ENCODE results near the gene CDC20. TPM values are rescaled to one million over a fixed set of nuclear protein-coding genes. Genes with fewer than 3 reads are reported as not detected.
A peak's percentile ranks its signal among the peaks of the same experiment; 100 is the strongest.

The CDC20 gene
- total and polyA plus RNA-seq, 10 of the 15 experiments (the other 5 are each of a cell fraction or from before 2014, with no cell fraction given): 36.3 to 347 (median 150) TPM

DNA sequence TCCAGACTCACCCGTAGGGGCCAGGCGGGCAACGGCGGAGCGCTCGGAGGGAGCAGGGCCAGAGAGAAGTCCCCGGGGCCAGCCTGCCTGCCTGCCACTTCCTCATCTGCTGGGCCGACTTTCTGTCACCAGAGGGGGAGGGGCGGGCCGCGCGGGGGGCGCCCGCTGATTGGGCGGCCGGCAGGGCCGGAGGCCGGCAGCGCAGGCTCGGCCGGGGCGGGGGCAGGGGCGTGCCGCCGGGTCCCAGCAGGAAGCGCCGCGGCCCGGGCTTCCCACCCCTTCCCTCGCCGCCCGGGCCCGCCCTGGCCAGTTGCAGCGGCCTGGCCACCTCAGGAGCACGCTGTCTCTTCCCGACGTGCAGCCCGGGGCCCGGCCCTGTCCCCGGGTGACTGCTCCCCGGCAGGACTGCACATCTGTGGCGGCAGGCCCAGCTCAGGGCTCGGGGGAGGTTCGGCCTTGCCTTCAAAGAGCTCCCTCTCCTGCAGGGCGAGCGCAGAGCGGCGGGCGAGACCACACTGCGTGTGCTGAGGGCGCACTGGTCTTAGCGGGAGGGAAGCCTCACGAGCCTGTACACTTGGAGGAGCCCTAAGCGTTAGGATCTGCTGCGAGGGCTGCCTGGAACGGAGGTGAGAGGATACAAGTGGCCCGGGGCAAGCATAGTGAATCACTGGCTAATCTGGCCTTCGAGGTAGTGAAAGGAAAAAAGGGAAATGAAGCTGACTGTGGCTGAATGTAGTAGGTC is 9.3 kb downstream of the CDC20 start, which contains the start of gene ELOVL1 (continued):
- TF ChIP-seq RELB (IDR thresholded peaks at IDR 0.05; ENCODE audit: low read depth) (0 out of 2 replicates have a peak, but pooled peaks have one; percentile 25), SRF (IDR thresholded peaks at IDR 0.05; ENCODE audit: low read depth in 2 of 2, low read length in 2 of 2) (0 out of 4 replicates have a peak, but pooled peaks of 1 of the 2 experiments have one; percentile 8), SMAD5 (IDR thresholded peaks at IDR 0.05; ENCODE audit: low read depth) (peak; percentile 70), RB1 (IDR thresholded peaks at IDR 0.05; ENCODE audit: borderline replicate concordance) (peak; percentile 90; the same call in 1 of the 2 replicates), SMC3 (IDR thresholded peaks at IDR 0.05; ENCODE audit: borderline replicate concordance, low read length) (peak; percentile 24; the same call in 1 of the 2 replicates), IKZF1 (conservative IDR thresholded peaks at IDR 0.05) (peak; percentile 85), TCF3 (IDR thresholded peaks at IDR 0.05; ENCODE audit: borderline replicate concordance, insufficient read depth, low read depth, low read length) (0 out of 2 replicates have a peak, but pooled peaks have one; percentile 6), EGR1 (IDR thresholded peaks at IDR 0.05; ENCODE audit: borderline replicate concordance in 1 of 2, low read depth in 2 of 2, low read length in 2 of 2) (peak in 1 of 2 experiments; percentile 42; a peak in 1 of 3 replicates), CREM (IDR thresholded peaks at IDR 0.05; ENCODE audit: low read depth) (no peak; the same call in 1 of the 2 replicates), TBL1XR1 (IDR thresholded peaks at IDR 0.05; ENCODE audit: low read depth, low read length) (peak; percentile 63; the same call in 1 of the 2 replicates), POLR2A (IDR thresholded peaks at IDR 0.05; ENCODE audit: low read depth, low read length) (peak; percentile 94), PAX5 (IDR thresholded peaks at IDR 0.05; ENCODE audit: borderline replicate concordance, low read depth, low read length) (0 out of 2 replicates have a peak, but pooled peaks have one; percentile 20), RUNX3 (IDR thresholded peaks at IDR 0.05; ENCODE audit: low read length) (peak; percentile 53), MYC (IDR thresholded peaks at IDR 0.05; ENCODE audit: insufficient read depth, insufficient read length, insufficient replicate concordance, low read length, severe bottlenecking) (peak; percentile 67), CHD2 (IDR thresholded peaks at IDR 0.05; ENCODE audit: borderline replicate concordance, low read depth, low read length) (peak; percentile 58), YY1 (IDR thresholded peaks at IDR 0.05; ENCODE audit: low read depth, low read length) (peak; percentile 26; the same call in 1 of the 2 replicates), BACH1 (IDR thresholded peaks at IDR 0.05; ENCODE audit: borderline replicate concordance) (peak; percentile 45), POLR2AphosphoS5 (IDR thresholded peaks at IDR 0.05; ENCODE audit: low read length) (peak; percentile 75; the same call in 1 of the 2 replicates), IRF3 (IDR thresholded peaks at IDR 0.05) (0 out of 2 replicates have a peak, but pooled peaks have one; percentile 10), RFX5 (IDR thresholded peaks at IDR 0.05; ENCODE audit: low read depth, low read length) (no peak)
- TF ChIP-seq, protein P1, sequence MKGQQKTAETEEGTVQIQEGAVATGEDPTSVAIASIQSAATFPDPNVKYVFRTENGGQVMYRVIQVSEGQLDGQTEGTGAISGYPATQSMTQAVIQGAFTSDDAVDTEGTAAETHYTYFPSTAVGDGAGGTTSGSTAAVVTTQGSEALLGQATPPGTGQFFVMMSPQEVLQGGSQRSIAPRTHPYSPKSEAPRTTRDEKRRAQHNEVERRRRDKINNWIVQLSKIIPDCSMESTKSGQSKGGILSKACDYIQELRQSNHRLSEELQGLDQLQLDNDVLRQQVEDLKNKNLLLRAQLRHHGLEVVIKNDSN (IDR thresholded peaks at IDR 0.05; ENCODE audit: borderline replicate concordance, extremely low read length, insufficient read depth, low read depth, low read length): no peak
- TF ChIP-seq, protein P2, sequence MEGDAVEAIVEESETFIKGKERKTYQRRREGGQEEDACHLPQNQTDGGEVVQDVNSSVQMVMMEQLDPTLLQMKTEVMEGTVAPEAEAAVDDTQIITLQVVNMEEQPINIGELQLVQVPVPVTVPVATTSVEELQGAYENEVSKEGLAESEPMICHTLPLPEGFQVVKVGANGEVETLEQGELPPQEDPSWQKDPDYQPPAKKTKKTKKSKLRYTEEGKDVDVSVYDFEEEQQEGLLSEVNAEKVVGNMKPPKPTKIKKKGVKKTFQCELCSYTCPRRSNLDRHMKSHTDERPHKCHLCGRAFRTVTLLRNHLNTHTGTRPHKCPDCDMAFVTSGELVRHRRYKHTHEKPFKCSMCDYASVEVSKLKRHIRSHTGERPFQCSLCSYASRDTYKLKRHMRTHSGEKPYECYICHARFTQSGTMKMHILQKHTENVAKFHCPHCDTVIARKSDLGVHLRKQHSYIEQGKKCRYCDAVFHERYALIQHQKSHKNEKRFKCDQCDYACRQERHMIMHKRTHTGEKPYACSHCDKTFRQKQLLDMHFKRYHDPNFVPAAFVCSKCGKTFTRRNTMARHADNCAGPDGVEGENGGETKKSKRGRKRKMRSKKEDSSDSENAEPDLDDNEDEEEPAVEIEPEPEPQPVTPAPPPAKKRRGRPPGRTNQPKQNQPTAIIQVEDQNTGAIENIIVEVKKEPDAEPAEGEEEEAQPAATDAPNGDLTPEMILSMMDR (IDR thresholded peaks at IDR 0.05 in 2 of 3, conservative IDR thresholded peaks at IDR 0.05 in 1 of 3; ENCODE audit: control insufficient read depth in 2 of 3, extremely low read depth in 1 of 3, insufficient read depth in 1 of 3, low read depth in 3 of 3, low read length in 3 of 3): peak in 2 of 3 experiments; percentile 24 to 43; a peak in 4 of 6 replicates

Data from GM12878 (cell line).